Naive thymus-derived CD4-positive, alpha-beta T cell (primary cell): ENCODE results near the gene DNM3. TPM values are rescaled to one million over a fixed set of nuclear protein-coding genes. Genes with fewer than 3 reads are reported as not detected.
A peak's percentile ranks its signal among the peaks of the same experiment; 100 is the strongest.

Experiments
- ATAC-seq: fragments of 150-1000 bp; cut with Tn5 transposase; 2 replicates; pipeline ENCODE4 v1.10.0; 2021; ENCODE audit warnings: mild to moderate bottlenecking, moderate library complexity
- CTCF ChIA-PET: fragments of 350-600 bp; sonication (Branson Sonifier 250); formaldehyde crosslinking; loops from one replicate; lab custom pipeline; 2021; ENCODE audit warnings: antibody characterized with exemption; lab: Charles Lee
- POLR2A ChIA-PET: fragments of 350-600 bp; sonication (Branson Sonifier 250); formaldehyde crosslinking; loops from one replicate; lab custom pipeline; 2021; ENCODE audit warnings: antibody characterized with exemption, inconsistent platforms; lab: Charles Lee
- DNase-seq, 9 donors: peaks; one replicate each; pipeline versions ENCODE4 v3.0.0 to v3.0.0-alpha.2; 2020 to 2022; ENCODE audit warnings: mixed read lengths in 1 of 9
- H3K27ac ChIP-seq: one replicate; pipeline ENCODE4 v1.7.0; 2013; ENCODE audit warnings: mild to moderate bottlenecking, low read depth, low read length, moderate library complexity
- H3K27me3 ChIP-seq, 2 donors: one replicate each; pipeline ENCODE4 v1.7.0; 2013; ENCODE audit warnings: low read length in 2 of 2, mild to moderate bottlenecking in 2 of 2, moderate library complexity in 2 of 2; ENCODE audit not compliant: control insufficient read depth in 2 of 2, insufficient read depth in 2 of 2
- H3K36me3 ChIP-seq, 3 experiments: 1 replicate in 2 of 3; 2 replicates in 1 of 3; pipeline ENCODE4 v1.7.0; 2013; ENCODE audit warnings: low read length in 3 of 3, mild to moderate bottlenecking in 3 of 3, moderate library complexity in 1 of 3; ENCODE audit not compliant: insufficient read depth in 3 of 3, control insufficient read depth in 2 of 3
- H3K4me1 ChIP-seq, 2 donors: one replicate each; pipeline ENCODE4 v1.7.0; 2013; ENCODE audit warnings: low read length in 2 of 2, mild to moderate bottlenecking in 2 of 2, moderate library complexity in 1 of 2; ENCODE audit not compliant: control insufficient read depth in 2 of 2, insufficient read depth in 2 of 2
- H3K4me3 ChIP-seq: 2 replicates; pipeline ENCODE4 v1.7.0; 2013; ENCODE audit warnings: mild to moderate bottlenecking, low read length
- H3K9me3 ChIP-seq, 3 experiments: 1 replicate in 2 of 3; 2 replicates in 1 of 3; pipeline ENCODE4 v1.7.0; 2013; ENCODE audit warnings: low read length in 3 of 3; ENCODE audit not compliant: control insufficient read depth in 2 of 3
- H3K27ac Mint-ChIP-seq, 9 donors: one replicate each; pipeline ENCODE4 v1.8.0; 2020 to 2022; ENCODE audit warnings: mixed read lengths in 9 of 9, mild to moderate bottlenecking in 8 of 9, moderate library complexity in 5 of 9, inconsistent platforms in 2 of 9
- H3K27me3 Mint-ChIP-seq, 5 donors: one replicate each; pipeline ENCODE4 v1.8.0; 2021 to 2022; ENCODE audit warnings: mixed read lengths in 5 of 5, mild to moderate bottlenecking in 1 of 5
- H3K36me3 Mint-ChIP-seq, 5 donors: one replicate each; pipeline ENCODE4 v1.8.0; 2020 to 2022; ENCODE audit warnings: mixed read lengths in 5 of 5, mild to moderate bottlenecking in 3 of 5, inconsistent platforms in 1 of 5
- H3K4me1 Mint-ChIP-seq, 7 donors: one replicate each; pipeline ENCODE4 v1.8.0; 2020 to 2022; ENCODE audit warnings: mixed read lengths in 7 of 7, mild to moderate bottlenecking in 3 of 7, inconsistent platforms in 1 of 7
- H3K4me3 Mint-ChIP-seq, 10 donors: one replicate each; pipeline ENCODE4 v1.8.0; 2020 to 2022; ENCODE audit warnings: mild to moderate bottlenecking in 10 of 10, mixed read lengths in 10 of 10, moderate library complexity in 6 of 10, inconsistent platforms in 2 of 10
- H3K9me3 Mint-ChIP-seq, 11 donors: one replicate each; pipeline ENCODE4 v1.8.0; 2020 to 2022; ENCODE audit warnings: mixed read lengths in 11 of 11, mild to moderate bottlenecking in 4 of 11, inconsistent platforms in 1 of 11, moderate library complexity in 1 of 11
- intact Hi-C, 2 donors: fragments of 100-400 bp; cut with micrococcal nuclease; formaldehyde crosslinking; loops; one replicate each; pipeline ENCODE4 v1.15.1; 2023
- polyA plus RNA-seq, 2 donors: library from polyadenylated mRNA; unstranded; fragments of 300-500 nt; fragmentation: Illumina TruSeq; gene quantifications; one replicate each; pipeline ENCODE4 v1.2.3, GENCODE V29; 2021
- total RNA-seq, 6 experiments: library from RNA in 5 of 6; stranded (reverse) in 5 of 6; gene quantifications; 1 replicate in 5 of 6; 2 replicates in 1 of 6; pipeline ENCODE4 v1.2.3 and lab custom pipeline; 2021 to 2026

The DNM3 gene
- total and polyA plus RNA-seq, 7 experiments from 2014 or later: 1.2 to 2.5 (median 2.0) TPM

GRCh38 chr1:172328266-172328665, 487.0 kb downstream of the DNM3 start:
- intact Hi-C loops: no loop called here
- DNase-seq: no peak
- Mint-ChIP-seq H3K4me3 (no peak overlapping the region), H3K27ac (no peak overlapping the region), H3K36me3 (peaks cover 0 to 5% (median 4%) of the 10 kb centered on the region in 5 donors), H3K27me3 (no peaks in the 10 kb centered on the region), H3K4me1 (peaks cover 0 to 2% (median 0%) of the 10 kb centered on the region in 7 donors), H3K9me3 (peaks cover 0 to 11% (median 0%) of the 10 kb centered on the region in 11 donors)
- ChIA-PET CTCF (no interaction called here), POLR2A (no interaction called here)
- Histone ChIP-seq H3K27me3 (no peaks in the 10 kb centered on the region), H3K27ac (no peak overlapping the region), H3K36me3 (no peaks in the 10 kb centered on the region), H3K4me3 (no peak overlapping the region), H3K4me1 (no peaks in the 10 kb centered on the region), H3K9me3 (no peaks in the 10 kb centered on the region)
- ATAC-seq: no peak

DNA sequence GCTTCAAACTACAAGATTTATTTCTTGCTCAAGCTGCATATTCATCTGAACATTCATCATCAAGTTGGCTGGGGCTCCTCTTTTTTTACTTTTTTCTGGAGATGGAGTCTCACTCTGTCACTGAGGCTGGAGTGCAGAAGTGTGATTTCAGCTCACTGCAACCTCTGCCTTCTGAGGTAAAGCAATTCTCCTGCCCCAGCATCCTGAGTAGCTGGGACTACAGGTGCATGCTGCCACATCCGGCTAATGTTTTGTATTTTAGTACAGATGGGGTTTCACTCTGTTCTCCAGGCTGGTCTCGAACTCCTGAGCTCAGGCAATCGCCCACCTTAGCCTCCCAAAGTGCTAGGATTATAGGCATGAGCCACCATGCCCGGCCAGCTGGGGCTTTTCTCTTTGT, 490.9 kb downstream of the DNM3 start:
- Mint-ChIP-seq H3K27me3 (no peaks in the 10 kb centered on the region), H3K9me3 (peaks cover 0 to 11% (median 0%) of the 10 kb centered on the region in 11 donors), H3K36me3 (peaks cover 0 to 7% (median 4%) of the 10 kb centered on the region in 5 donors), H3K4me1 (peaks cover 0 to 2% (median 0%) of the 10 kb centered on the region in 7 donors), H3K27ac (no peak overlapping the region), H3K4me3 (no peak overlapping the region)
- H3K4me1 ChIP-seq: no peaks in the 10 kb centered on the region
- intact Hi-C loops: no loop called here
- no peaks in the 10 kb centered on the region for H3K9me3 ChIP-seq
- POLR2A ChIA-PET: interaction anchor here (0.6 kb wide), 1 partner anchor 63 kb away, joined by 4 read pairs; no protein-coding TSS in a partner anchor
- no peaks in the 10 kb centered on the region for H3K36me3 ChIP-seq
- H3K27me3 ChIP-seq: no peaks in the 10 kb centered on the region
- no peak overlapping the region for H3K4me3 ChIP-seq
- H3K27ac ChIP-seq: no peak overlapping the region
- no peak for ATAC-seq
- CTCF ChIA-PET: no interaction called here
- no peak for DNase-seq

DNA sequence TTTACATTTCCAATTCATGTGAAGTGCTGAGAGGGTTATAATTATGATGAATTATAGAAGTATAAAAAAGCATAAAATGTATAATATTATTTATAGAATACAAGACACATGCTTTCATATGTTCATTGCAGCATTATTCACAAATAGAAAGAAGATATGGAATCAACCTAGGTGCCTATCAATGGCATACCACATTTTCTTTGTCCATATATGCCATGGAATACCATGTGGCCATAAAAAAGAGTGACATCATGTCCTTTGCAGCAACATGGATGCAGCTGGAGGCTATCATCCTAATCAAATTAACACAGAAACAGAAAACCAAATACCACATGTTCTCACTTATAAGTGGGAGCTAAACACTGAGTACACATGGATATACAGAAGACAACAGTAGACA, 494.1 kb downstream of the DNM3 start:
- Histone ChIP-seq H3K36me3 (no peaks in the 10 kb centered on the region), H3K9me3 (no peaks in the 10 kb centered on the region), H3K27me3 (no peaks in the 10 kb centered on the region), H3K4me3 (no peak overlapping the region), H3K27ac (no peak overlapping the region), H3K4me1 (peaks cover 0 to 4% of the 10 kb centered on the region in 2 donors)
- Mint-ChIP-seq H3K27me3 (no peaks in the 10 kb centered on the region), H3K9me3 (peaks cover 0 to 12% (median 0%) of the 10 kb centered on the region in 11 donors), H3K4me1 (peaks cover 0 to 28% (median 2%) of the 10 kb centered on the region in 7 donors), H3K27ac (no peak overlapping the region), H3K36me3 (peaks cover 0 to 13% (median 4%) of the 10 kb centered on the region in 5 donors), H3K4me3 (no peak overlapping the region)
- POLR2A ChIA-PET: no interaction called here
- intact Hi-C loops: no loop called here
- CTCF ChIA-PET: interaction anchor here (0.6 kb wide), 1 partner anchor 1534 kb away, joined by 3 read pairs; no protein-coding TSS in a partner anchor
- DNase-seq: no peak
- ATAC-seq: no peak

DNA sequence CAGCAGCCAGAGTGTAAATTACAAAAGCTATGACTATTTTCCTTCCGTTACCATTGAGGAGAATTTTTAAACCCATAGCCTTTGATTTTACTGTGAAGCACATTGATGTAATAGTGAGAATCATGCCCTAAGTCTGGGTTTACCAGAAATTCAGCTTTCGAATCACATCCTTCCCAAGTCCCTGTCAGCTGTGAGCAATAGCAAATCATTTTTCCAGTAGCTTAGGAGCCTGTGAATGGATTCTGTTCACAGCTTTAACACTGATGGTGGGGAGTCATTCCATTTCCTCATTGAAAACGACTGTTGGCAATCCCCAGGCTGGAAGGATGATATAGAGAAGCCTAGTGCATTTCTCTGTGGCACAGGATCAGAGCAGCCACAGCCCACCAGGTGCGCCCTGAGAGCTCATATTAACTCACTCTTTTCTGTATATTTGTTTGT, 497.0 kb downstream of the DNM3 start:
- Histone ChIP-seq H3K9me3 (no peaks in the 10 kb centered on the region), H3K4me3 (no peak overlapping the region), H3K27ac (no peak overlapping the region), H3K4me1 (peaks cover 0 to 4% of the 10 kb centered on the region in 2 donors), H3K27me3 (no peaks in the 10 kb centered on the region), H3K36me3 (no peaks in the 10 kb centered on the region)
- ChIA-PET POLR2A (interaction anchor here (0.5 to 1.9 kb wide), 3 partner anchors 11 to 53 kb away, joined by 3 to 4 read pairs (median 4); no protein-coding TSS in a partner anchor), CTCF (no interaction called here)
- Mint-ChIP-seq H3K4me1 (peaks cover 2 to 45% (median 7%) of the 10 kb centered on the region in 7 donors), H3K27ac (peak overlapping the region in 1 of 9 donors; percentile 42), H3K9me3 (peaks cover 0 to 12% (median 0%) of the 10 kb centered on the region in 11 donors), H3K4me3 (peak overlapping the region in 1 of 10 donors; percentile 10), H3K36me3 (peaks cover 0 to 13% (median 4%) of the 10 kb centered on the region in 5 donors), H3K27me3 (no peaks in the 10 kb centered on the region)
- ATAC-seq: no peak
- intact Hi-C loops: loop anchor here in 1 of 2 donors (1.0 kb wide), 2 partner anchors 20 to 56 kb away; no protein-coding TSS in a partner anchor
- DNase-seq: peak in 1 of 9 donors; percentile 48

- H3K4me3 Mint-ChIP-seq: peak overlapping the region in 1 of 10 donors; percentile 15
- no peaks in the 10 kb centered on the region for H3K27me3 ChIP-seq
- H3K27ac ChIP-seq: no peak overlapping the region
- intact Hi-C loops: no loop called here
- H3K27ac Mint-ChIP-seq: peak overlapping the region in 1 of 9 donors; percentile 33
- H3K9me3 ChIP-seq: no peaks in the 10 kb centered on the region
- H3K4me3 ChIP-seq: no peak overlapping the region
- no peaks in the 10 kb centered on the region for H3K27me3 Mint-ChIP-seq
- no peak for ATAC-seq
- peaks cover 0 to 13% (median 4%) of the 10 kb centered on the region in 5 donors for H3K36me3 Mint-ChIP-seq
- no peak for DNase-seq
- CTCF ChIA-PET: no interaction called here
- H3K9me3 Mint-ChIP-seq: peaks cover 0 to 9% (median 0%) of the 10 kb centered on the region in 11 donors
- peaks cover 0 to 4% of the 10 kb centered on the region in 2 donors for H3K4me1 ChIP-seq
- POLR2A ChIA-PET: interaction anchor here (1.9 kb wide), 1 partner anchor 19 kb away, joined by 4 read pairs; no protein-coding TSS in a partner anchor
- H3K4me1 Mint-ChIP-seq: peaks cover 5 to 48% (median 9%) of the 10 kb centered on the region in 7 donors
- H3K36me3 ChIP-seq: no peaks in the 10 kb centered on the region
Measured at GRCh38 chr1:172339842-172340241, 498.5 kb downstream of the DNM3 start.

GRCh38 chr1:172340520-172340919, 499.2 kb downstream of the DNM3 start:
- no peak for DNase-seq
- no peaks in the 10 kb centered on the region for H3K36me3 ChIP-seq
- H3K27me3 Mint-ChIP-seq: no peaks in the 10 kb centered on the region
- ChIA-PET POLR2A (no interaction called here), CTCF (interaction anchor here (0.6 kb wide), 1 partner anchor 220 kb away, joined by 3 read pairs; no protein-coding TSS in a partner anchor)
- no peak overlapping the region for H3K27ac Mint-ChIP-seq
- peaks cover 0 to 9% (median 0%) of the 10 kb centered on the region in 11 donors for H3K9me3 Mint-ChIP-seq
- no peaks in the 10 kb centered on the region for H3K27me3 ChIP-seq
- peaks cover 5 to 48% (median 9%) of the 10 kb centered on the region in 7 donors for H3K4me1 Mint-ChIP-seq
- H3K4me3 Mint-ChIP-seq: no peak overlapping the region
- H3K27ac ChIP-seq: no peak overlapping the region
- intact Hi-C loops: no loop called here
- peaks cover 0 to 4% of the 10 kb centered on the region in 2 donors for H3K4me1 ChIP-seq
- H3K36me3 Mint-ChIP-seq: peaks cover 0 to 12% (median 4%) of the 10 kb centered on the region in 5 donors
- H3K4me3 ChIP-seq: no peak overlapping the region
- no peak for ATAC-seq
- H3K9me3 ChIP-seq: no peaks in the 10 kb centered on the region
